ENCODE data around the gene ARPC1B. TPM values are rescaled to one million over a fixed set of nuclear protein-coding genes. Genes with fewer than 3 reads are reported as not detected.

ARPC1B gene
- polyA plus RNA-seq, 1 of the 3 experiments (the other 2 are of a cell fraction) = 836 TPM

DNA sequence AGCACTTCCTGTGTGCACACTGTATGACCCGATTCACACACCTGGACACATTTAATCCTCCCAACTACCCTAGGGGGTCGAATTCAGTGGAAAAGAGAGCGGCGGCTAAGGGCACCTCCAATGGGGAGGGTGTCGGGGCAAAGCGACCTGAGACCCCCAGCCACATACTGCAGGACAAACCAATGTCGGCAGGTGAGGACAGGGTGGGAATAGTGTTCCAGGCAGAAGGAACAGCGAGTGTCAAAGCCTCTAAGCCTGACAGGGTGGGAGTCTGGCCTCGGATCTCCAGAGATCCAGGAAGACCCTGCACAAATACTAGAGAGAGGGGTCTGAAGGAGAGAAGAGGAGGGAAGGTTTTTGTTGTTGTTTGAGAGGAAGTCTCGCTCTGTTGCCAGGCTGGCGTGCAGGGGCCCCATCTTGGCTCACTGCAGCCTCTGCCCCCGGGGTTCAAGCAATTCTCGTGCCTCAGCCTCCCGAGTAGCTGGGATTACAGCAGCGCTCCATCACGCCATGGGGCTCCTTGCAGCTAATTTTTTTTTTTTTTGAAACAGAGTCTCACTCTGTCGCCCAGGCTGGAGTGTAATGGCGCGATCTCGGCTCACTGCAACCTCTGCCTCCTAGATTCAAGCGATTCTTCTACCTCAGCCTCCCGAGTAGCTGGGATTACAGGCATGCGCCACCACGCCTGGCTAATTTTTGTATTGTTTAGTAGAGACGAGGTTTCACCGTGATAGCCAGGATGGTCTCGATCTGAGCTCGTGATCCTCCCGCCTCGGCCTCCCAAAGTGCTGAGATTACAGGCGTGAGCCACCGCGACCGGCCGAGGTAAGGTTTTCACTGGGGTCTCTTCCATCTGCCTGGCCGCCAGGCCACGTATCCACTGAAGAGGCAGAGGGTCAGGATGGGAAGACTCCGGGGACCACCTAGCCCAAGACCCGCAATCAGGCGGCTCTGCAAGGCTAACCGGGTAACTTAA, 1.2 kb upstream of the ARPC1B start:
- Histone ChIP-seq H4K20me1 (ENCODE audit: insufficient read depth) (peaks cover 27% of the 10 kb centered on the region), H3K4me2 (peak overlapping the region; percentile 99), H3K27ac (ENCODE audit: low read depth in 2 of 2, low read length in 1 of 2) (no peak overlapping the region), H3K27me3 (ENCODE audit: insufficient read depth) (no peaks in the 10 kb centered on the region), H3K4me1 (ENCODE audit: control insufficient read depth in 1 of 2, insufficient read depth in 2 of 2, low read depth in 1 of 2, low read length in 1 of 2) (peaks cover 0 to 11% of the 10 kb centered on the region in 2 experiments; a peak in 1 of 4 replicates), H3K36me3 (replicated peaks in 1 of 2; ENCODE audit: control insufficient read depth in 1 of 2, insufficient read depth in 2 of 2, low read length in 1 of 2) (peaks cover 0 to 22% of the 10 kb centered on the region in 2 experiments), H3F3A (replicated peaks; ENCODE audit: insufficient read depth) (peaks cover 34% of the 10 kb centered on the region), H3K9me3 (no peaks in the 10 kb centered on the region), H3K9me2 (no peaks in the 10 kb centered on the region), H2AFZ (ENCODE audit: low read depth) (peak overlapping the region; percentile 68; the same call in 1 of the 2 replicates), H3K9ac (peak overlapping the region; percentile 81; the same call in 1 of the 2 replicates), H3K79me2 (ENCODE audit: insufficient read depth) (peaks cover 39% of the 10 kb centered on the region), H3K4me3 (ENCODE audit: low read depth in 2 of 2, low read length in 1 of 2) (peak overlapping the region; percentile 55 to 93)
- ChIA-PET CTCF (interaction anchor here (1.0 kb wide), 2 partner anchors 8 to 13 kb away, joined by 3 to 5 read pairs; no protein-coding TSS in a partner anchor), POLR2A (interaction anchor here (0.6 to 0.8 kb wide), 2 partner anchors 12 to 36 kb away, joined by 4 to 6 read pairs; partner anchors contain the start of genes BUD31 and PDAP1)
- WGBS (ENCODE audit: low lambda C conversion rate) = 92% methylated on average over 40 of the region's 41 CpGs
- DNase-seq = no peak
- TF ChIP-seq NRF1 (IDR thresholded peaks at IDR 0.05; ENCODE audit: low read depth, low read length) (no peak), SMC3 (IDR thresholded peaks at IDR 0.05; ENCODE audit: low read depth, low read length) (no peak), RAD21 (IDR thresholded peaks at IDR 0.05; ENCODE audit: low read length) (no peak), RCOR1 (IDR thresholded peaks at IDR 0.05; ENCODE audit: low read length) (no peak), MXI1 (IDR thresholded peaks at IDR 0.05; ENCODE audit: low read depth, low read length) (no peak)

DNA sequence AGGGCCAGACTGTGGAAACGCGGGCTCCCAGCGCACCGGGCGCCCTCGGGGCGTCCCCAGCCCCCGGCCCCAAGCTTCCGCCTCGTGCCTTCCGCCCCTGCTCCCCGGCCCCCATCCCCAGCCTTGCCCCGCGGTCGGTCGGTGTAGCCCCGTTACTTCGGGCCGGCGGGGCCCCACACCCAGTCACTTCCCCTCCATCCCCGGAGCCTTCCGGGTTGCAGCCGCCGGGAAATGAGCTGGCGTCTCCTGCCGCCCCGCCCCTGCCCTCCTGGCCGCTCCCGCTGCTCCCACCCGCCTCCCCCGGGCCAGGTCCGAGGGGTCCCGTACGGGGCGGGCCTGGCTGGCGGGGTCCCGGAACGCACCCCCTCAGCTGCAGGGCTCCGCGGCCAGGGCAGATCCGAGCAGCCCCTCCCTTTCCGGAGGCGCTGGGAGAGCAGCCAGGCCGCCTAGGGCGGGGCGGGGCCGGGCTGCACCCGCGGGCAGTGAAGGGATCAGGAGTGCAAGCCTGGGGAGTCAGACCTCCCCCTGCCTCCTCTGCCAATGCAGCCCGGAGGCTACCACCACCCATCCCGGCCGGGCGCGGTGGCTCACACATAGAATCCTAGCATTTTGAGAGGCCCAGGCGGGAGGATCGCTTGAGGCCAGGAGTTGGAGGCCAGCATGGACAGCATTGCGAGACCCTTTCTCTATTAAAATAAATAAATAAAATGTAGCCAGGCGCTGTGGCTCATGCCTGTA, 709 bp downstream of the ARPC1B start:
- Histone ChIP-seq H3K36me3 (replicated peaks in 1 of 2; ENCODE audit: control insufficient read depth in 1 of 2, insufficient read depth in 2 of 2, low read length in 1 of 2) (peaks cover 0 to 30% of the 10 kb centered on the region in 2 experiments), H2AFZ (ENCODE audit: low read depth) (peak overlapping the region; percentile 40; the same call in 1 of the 2 replicates), H3K9ac (peak overlapping the region; percentile 81), H4K20me1 (ENCODE audit: insufficient read depth) (peaks cover 45% of the 10 kb centered on the region), H3K27me3 (ENCODE audit: insufficient read depth) (no peaks in the 10 kb centered on the region), H3K9me3 (no peaks in the 10 kb centered on the region), H3K9me2 (no peaks in the 10 kb centered on the region), H3K4me1 (ENCODE audit: control insufficient read depth in 1 of 2, insufficient read depth in 2 of 2, low read depth in 1 of 2, low read length in 1 of 2) (peaks cover 8 to 26% of the 10 kb centered on the region in 2 experiments; a peak in 2 of 4 replicates), H3K4me2 (peak overlapping the region; percentile 99), H3K4me3 (ENCODE audit: low read depth in 2 of 2, low read length in 1 of 2) (peak overlapping the region; percentile 55 to 93), H3F3A (replicated peaks; ENCODE audit: insufficient read depth) (peaks cover 30% of the 10 kb centered on the region), H3K79me2 (ENCODE audit: insufficient read depth) (peaks cover 58% of the 10 kb centered on the region), H3K27ac (ENCODE audit: low read depth in 2 of 2, low read length in 1 of 2) (peak overlapping the region; percentile 12 to 45; a peak in 3 of 4 replicates)
- CTCF ChIA-PET = interaction anchor here (1.0 to 1.4 kb wide), 2 partner anchors 9 to 34 kb away, joined by 3 read pairs; partner anchors contain the start of gene BUD31
- 10% methylated on average over 29 of the region's 58 CpGs for WGBS (ENCODE audit: low lambda C conversion rate)
- POLR2A ChIA-PET = interaction anchor here (0.6 to 1.1 kb wide), 3 partner anchors 18 to 1840 kb away, joined by 3 to 5 read pairs (median 3); no protein-coding TSS in a partner anchor
- DNase-seq = peak; percentile 92
- no peak for TF ChIP-seq RXRA (IDR thresholded peaks at IDR 0.05; ENCODE audit: borderline replicate concordance, low read depth)
- TF ChIP-seq, protein P1, sequence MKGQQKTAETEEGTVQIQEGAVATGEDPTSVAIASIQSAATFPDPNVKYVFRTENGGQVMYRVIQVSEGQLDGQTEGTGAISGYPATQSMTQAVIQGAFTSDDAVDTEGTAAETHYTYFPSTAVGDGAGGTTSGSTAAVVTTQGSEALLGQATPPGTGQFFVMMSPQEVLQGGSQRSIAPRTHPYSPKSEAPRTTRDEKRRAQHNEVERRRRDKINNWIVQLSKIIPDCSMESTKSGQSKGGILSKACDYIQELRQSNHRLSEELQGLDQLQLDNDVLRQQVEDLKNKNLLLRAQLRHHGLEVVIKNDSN (IDR thresholded peaks at IDR 0.05; ENCODE audit: borderline replicate concordance, low read depth) = no peak
- peak; percentile 53; the same call in 1 of the 2 replicates for TF ChIP-seq TAF1 (IDR thresholded peaks at IDR 0.05; ENCODE audit: borderline replicate concordance, low read depth, low read length)
- no peak for TF ChIP-seq MXI1 (IDR thresholded peaks at IDR 0.05; ENCODE audit: low read depth, low read length)
- TF ChIP-seq ELF1 (IDR thresholded peaks at IDR 0.05) = peak; percentile 83
- TF ChIP-seq, protein P2, sequence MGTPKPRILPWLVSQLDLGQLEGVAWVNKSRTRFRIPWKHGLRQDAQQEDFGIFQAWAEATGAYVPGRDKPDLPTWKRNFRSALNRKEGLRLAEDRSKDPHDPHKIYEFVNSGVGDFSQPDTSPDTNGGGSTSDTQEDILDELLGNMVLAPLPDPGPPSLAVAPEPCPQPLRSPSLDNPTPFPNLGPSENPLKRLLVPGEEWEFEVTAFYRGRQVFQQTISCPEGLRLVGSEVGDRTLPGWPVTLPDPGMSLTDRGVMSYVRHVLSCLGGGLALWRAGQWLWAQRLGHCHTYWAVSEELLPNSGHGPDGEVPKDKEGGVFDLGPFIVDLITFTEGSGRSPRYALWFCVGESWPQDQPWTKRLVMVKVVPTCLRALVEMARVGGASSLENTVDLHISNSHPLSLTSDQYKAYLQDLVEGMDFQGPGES (IDR thresholded peaks at IDR 0.05; ENCODE audit: low read depth, low read length) = no peak
- TF ChIP-seq EZH2phosphoT487 (IDR thresholded peaks at IDR 0.05; ENCODE audit: borderline replicate concordance, low read depth) = no peak
- TF ChIP-seq GABPA (IDR thresholded peaks at IDR 0.05; ENCODE audit: low read depth) = peak; percentile 62
- peak; percentile 41; the same call in 1 of the 2 replicates for TF ChIP-seq RCOR1 (IDR thresholded peaks at IDR 0.05; ENCODE audit: low read length)
- TF ChIP-seq MEF2A (IDR thresholded peaks at IDR 0.05; ENCODE audit: borderline replicate concordance, low read depth) = no peak
- TF ChIP-seq, protein P3, sequence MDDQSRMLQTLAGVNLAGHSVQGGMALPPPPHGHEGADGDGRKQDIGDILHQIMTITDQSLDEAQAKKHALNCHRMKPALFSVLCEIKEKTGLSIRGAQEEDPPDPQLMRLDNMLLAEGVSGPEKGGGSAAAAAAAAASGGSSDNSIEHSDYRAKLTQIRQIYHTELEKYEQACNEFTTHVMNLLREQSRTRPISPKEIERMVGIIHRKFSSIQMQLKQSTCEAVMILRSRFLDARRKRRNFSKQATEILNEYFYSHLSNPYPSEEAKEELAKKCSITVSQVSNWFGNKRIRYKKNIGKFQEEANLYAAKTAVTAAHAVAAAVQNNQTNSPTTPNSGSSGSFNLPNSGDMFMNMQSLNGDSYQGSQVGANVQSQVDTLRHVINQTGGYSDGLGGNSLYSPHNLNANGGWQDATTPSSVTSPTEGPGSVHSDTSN (IDR thresholded peaks at IDR 0.05) = no peak
- TF ChIP-seq NRF1 (IDR thresholded peaks at IDR 0.05; ENCODE audit: low read depth, low read length) = no peak
- TF ChIP-seq, protein P4, sequence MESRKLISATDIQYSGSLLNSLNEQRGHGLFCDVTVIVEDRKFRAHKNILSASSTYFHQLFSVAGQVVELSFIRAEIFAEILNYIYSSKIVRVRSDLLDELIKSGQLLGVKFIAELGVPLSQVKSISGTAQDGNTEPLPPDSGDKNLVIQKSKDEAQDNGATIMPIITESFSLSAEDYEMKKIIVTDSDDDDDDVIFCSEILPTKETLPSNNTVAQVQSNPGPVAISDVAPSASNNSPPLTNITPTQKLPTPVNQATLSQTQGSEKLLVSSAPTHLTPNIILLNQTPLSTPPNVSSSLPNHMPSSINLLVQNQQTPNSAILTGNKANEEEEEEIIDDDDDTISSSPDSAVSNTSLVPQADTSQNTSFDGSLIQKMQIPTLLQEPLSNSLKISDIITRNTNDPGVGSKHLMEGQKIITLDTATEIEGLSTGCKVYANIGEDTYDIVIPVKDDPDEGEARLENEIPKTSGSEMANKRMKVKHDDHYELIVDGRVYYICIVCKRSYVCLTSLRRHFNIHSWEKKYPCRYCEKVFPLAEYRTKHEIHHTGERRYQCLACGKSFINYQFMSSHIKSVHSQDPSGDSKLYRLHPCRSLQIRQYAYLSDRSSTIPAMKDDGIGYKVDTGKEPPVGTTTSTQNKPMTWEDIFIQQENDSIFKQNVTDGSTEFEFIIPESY (IDR thresholded peaks at IDR 0.05; ENCODE audit: borderline replicate concordance, low read depth) = no peak
- TF ChIP-seq YY1 (IDR thresholded peaks at IDR 0.05; ENCODE audit: low read depth) = no peak
- no peak for TF ChIP-seq FOSL2 (IDR thresholded peaks at IDR 0.05; ENCODE audit: borderline replicate concordance, low read depth)
- TF ChIP-seq, protein P5, sequence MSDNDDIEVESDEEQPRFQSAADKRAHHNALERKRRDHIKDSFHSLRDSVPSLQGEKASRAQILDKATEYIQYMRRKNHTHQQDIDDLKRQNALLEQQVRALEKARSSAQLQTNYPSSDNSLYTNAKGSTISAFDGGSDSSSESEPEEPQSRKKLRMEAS (IDR thresholded peaks at IDR 0.05; ENCODE audit: low read depth) = no peak; the same call in 1 of the 2 replicates

Data from SK-N-SH (cell line).